C4-2B (cell line): Measurements from ENCODE around the gene SACM1L.
"Not testable (repeated sequence)": the region's sequence is repeated elsewhere in the genome, so short reads cannot be mapped to it uniquely, and the experiment has no call there.

ENCODE experiments used
- H3K27ac ChIP-seq: fragments of 450-650 bp; 2 replicates; pipeline ENCODE4 v1.5.1; 2017
- CTCF ChIP-seq: fragments of 450-650 bp; conservative IDR thresholded peaks from 2 replicates; pipeline ENCODE4 v1.5.1; 2017; ENCODE audit warnings: mild to moderate bottlenecking
- ZFX ChIP-seq: fragments of 450-650 bp; IDR thresholded peaks from 2 replicates; pipeline ENCODE4 v1.6.1; 2017

SACM1L gene

GRCh38 chr3:45746777-45747622 is 57.8 kb downstream of the SACM1L start:
- no peak for TF ChIP-seq CTCF
- TF ChIP-seq ZFX = no peak
- no peak overlapping the region for H3K27ac ChIP-seq

DNA sequence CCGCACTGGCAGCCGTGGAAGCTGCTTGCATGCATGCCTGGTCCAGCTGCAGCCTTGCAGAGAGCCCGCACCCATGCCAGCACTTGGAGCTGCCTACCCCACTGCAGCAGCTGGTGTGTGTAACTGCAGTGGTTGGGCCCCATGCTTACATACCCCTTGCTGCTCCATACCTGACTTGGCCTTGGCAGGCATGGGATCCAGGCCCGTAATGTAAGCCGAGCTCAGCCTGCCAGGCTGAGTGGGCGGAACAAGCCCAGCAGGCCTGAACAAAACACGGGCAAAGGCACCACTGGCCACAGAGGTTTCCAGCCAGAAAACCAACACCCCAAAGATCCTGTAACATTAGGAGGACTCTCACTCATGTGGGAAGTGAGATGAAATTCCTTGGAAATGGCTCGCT is 58.9 kb downstream of the SACM1L start:
- H3K27ac ChIP-seq = no peak overlapping the region
- TF ChIP-seq CTCF (no peak), ZFX (no peak)

GRCh38 chr3:45749036-45749600 is 59.9 kb downstream of the SACM1L start:
- not testable (repeated sequence) for H3K27ac ChIP-seq

- TF ChIP-seq CTCF (no peak), ZFX (no peak)
- H3K27ac ChIP-seq = no peak overlapping the region
These were observed 60.7 kb downstream of the SACM1L start for GRCh38 chr3:45749880-45750279.

GRCh38 chr3:45751537-45752242 is 62.5 kb downstream of the SACM1L start:
- H3K27ac ChIP-seq = no peak overlapping the region
- TF ChIP-seq ZFX (no peak), CTCF (no peak)

DNA sequence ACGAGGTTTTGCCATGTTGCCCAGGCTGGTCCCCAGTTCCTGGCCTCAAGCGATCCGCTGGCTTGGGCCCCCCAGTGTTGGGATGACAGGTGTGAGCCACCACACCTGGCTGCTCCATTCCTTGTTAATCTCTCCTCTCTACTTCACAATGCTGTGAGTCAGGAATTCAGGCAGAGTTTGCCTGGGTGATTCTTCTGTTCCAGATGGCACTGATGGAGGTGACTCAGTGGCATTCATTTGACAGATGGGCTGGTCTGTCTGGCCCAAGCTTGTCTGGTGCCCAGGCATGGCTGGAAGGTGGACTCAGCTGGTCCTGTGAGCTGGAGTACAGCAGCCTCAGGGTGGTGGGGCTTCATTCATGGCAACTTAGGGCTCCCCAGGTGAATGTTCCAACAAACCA is 63.9 kb downstream of the SACM1L start:
- TF ChIP-seq ZFX (no peak), CTCF (no peak)
- no peak overlapping the region for H3K27ac ChIP-seq

DNA sequence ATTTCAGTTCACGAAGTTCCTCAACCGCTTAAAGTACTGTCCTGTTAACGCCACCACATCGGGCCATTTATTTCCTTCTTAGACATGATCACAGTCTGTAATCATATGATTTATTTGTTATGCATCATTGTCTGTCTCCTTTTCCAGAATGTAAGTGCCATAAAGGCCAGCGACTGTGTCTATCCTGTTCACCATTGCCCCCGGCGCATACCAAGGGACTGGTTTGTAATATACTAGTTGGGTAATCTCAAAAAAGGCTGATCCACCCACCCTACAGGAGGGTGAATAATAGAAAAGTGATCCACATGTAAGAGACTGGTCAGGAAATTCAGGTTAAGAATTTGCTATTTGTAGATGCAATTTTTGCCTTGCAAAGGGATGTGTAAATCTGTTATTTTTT is 65.3 kb downstream of the SACM1L start:
- no peak for TF ChIP-seq CTCF
- TF ChIP-seq ZFX = no peak
- H3K27ac ChIP-seq = no peak overlapping the region
